PFSK-1 (cell line): ENCODE measurements around the gene ZNF418.

Experiments
- FOXP2 ChIP-seq: optimal IDR thresholded peaks from 2 replicates; pipeline ENCODE3; 2011; ENCODE audit warnings: borderline replicate concordance, control low read depth, inconsistent platforms; ENCODE audit not compliant: insufficient read depth; ENCODE audit errors: extremely low read length, extremely low read depth
- POLR2AphosphoS5 ChIP-seq: IDR thresholded peaks from 2 replicates; pipeline ENCODE4 v1.6.1; 2012; ENCODE audit warnings: low read depth, mild to moderate bottlenecking, control low read depth, low read length, moderate library complexity
- SIN3A ChIP-seq: IDR thresholded peaks from 2 replicates; pipeline ENCODE4 v1.6.1; 2012; ENCODE audit warnings: mild to moderate bottlenecking, low read length, moderate library complexity, borderline replicate concordance; ENCODE audit not compliant: insufficient read depth
- TAF1 ChIP-seq: IDR thresholded peaks from 2 replicates; pipeline ENCODE4 v1.6.1; 2012; ENCODE audit warnings: low read length, control low read depth, borderline replicate concordance; ENCODE audit not compliant: insufficient read depth
- TF ChIP-seq, protein P1 (sequence below), 2 experiments: IDR thresholded peaks; 2 replicates each; pipeline versions ENCODE4 v1.6.1 to v1.8.0; 2011 to 2012; ENCODE audit warnings: low read depth in 2 of 2, low read length in 2 of 2, control low read depth in 1 of 2, inconsistent platforms in 1 of 2, mild to moderate bottlenecking in 1 of 2, moderate library complexity in 1 of 2; ENCODE audit not compliant: insufficient read depth in 1 of 2

The ZNF418 gene

DNA sequence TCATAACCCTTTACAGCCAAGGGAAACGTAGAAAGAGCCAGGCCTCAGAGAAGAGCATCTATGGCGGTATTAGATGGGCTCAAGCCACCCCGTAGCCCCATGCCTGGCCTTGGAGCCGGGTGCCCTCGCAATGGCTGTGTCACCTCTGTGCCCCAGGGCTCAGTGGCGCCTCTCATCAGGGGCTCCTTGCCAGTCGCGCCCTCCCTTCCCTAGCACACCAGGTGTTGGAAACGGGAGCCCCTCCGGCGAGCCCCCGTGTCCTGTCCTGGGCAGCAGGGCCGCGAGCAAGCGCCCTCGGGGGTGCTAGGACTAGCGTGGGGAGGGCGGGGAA lies 11.9 kb upstream of the ZNF418 start:
- TF ChIP-seq, protein P1, sequence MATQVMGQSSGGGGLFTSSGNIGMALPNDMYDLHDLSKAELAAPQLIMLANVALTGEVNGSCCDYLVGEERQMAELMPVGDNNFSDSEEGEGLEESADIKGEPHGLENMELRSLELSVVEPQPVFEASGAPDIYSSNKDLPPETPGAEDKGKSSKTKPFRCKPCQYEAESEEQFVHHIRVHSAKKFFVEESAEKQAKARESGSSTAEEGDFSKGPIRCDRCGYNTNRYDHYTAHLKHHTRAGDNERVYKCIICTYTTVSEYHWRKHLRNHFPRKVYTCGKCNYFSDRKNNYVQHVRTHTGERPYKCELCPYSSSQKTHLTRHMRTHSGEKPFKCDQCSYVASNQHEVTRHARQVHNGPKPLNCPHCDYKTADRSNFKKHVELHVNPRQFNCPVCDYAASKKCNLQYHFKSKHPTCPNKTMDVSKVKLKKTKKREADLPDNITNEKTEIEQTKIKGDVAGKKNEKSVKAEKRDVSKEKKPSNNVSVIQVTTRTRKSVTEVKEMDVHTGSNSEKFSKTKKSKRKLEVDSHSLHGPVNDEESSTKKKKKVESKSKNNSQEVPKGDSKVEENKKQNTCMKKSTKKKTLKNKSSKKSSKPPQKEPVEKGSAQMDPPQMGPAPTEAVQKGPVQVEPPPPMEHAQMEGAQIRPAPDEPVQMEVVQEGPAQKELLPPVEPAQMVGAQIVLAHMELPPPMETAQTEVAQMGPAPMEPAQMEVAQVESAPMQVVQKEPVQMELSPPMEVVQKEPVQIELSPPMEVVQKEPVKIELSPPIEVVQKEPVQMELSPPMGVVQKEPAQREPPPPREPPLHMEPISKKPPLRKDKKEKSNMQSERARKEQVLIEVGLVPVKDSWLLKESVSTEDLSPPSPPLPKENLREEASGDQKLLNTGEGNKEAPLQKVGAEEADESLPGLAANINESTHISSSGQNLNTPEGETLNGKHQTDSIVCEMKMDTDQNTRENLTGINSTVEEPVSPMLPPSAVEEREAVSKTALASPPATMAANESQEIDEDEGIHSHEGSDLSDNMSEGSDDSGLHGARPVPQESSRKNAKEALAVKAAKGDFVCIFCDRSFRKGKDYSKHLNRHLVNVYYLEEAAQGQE (IDR thresholded peaks at IDR 0.05; ENCODE audit: insufficient read depth in 1 of 2, low read depth in 2 of 2, low read length in 2 of 2) = no peak
- no peak for TF ChIP-seq TAF1
- TF ChIP-seq POLR2AphosphoS5 = no peak
- TF ChIP-seq SIN3A = no peak
- TF ChIP-seq FOXP2 = no peak

- no peak for TF ChIP-seq TAF1
- no peak for TF ChIP-seq POLR2AphosphoS5
- TF ChIP-seq, protein P1 (IDR thresholded peaks at IDR 0.05; ENCODE audit: insufficient read depth in 1 of 2, low read depth in 2 of 2, low read length in 2 of 2) = no peak
- TF ChIP-seq SIN3A = no peak
- TF ChIP-seq FOXP2 = no peak
These were observed 11.1 kb upstream of the ZNF418 start for GRCh38 chr19:57946316-57946715.

DNA sequence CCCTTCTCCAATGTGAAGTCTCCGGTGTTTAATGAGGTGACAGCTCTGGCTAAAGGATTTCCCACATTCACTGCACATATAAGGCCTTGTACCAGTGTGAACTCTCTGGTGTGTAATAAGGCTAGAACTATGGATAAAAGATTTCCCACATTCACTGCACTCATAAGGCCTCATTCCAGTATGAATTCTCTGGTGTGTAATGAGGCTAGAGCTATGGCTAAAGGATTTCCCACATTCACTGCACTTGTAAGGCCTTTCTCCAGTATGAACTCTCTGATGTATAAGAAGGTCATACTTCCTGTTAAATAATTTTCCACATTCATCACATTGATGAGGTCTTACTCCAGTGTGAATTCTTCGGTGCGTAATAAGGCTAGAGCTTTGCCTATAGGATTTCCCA lies 6.4 kb upstream of the ZNF418 start:
- TF ChIP-seq FOXP2 (no peak), POLR2AphosphoS5 (no peak), TAF1 (no peak), SIN3A (no peak)
- TF ChIP-seq, protein P1 (IDR thresholded peaks at IDR 0.05; ENCODE audit: insufficient read depth in 1 of 2, low read depth in 2 of 2, low read length in 2 of 2) = no peak

- no peak for TF ChIP-seq POLR2AphosphoS5
- no peak for TF ChIP-seq SIN3A
- no peak for TF ChIP-seq FOXP2
- TF ChIP-seq, protein P1 (IDR thresholded peaks at IDR 0.05; ENCODE audit: insufficient read depth in 1 of 2, low read depth in 2 of 2, low read length in 2 of 2) = no peak
- TF ChIP-seq TAF1 = no peak
These were observed 529 bp upstream of the ZNF418 start for GRCh38 chr19:57935731-57936130.

DNA sequence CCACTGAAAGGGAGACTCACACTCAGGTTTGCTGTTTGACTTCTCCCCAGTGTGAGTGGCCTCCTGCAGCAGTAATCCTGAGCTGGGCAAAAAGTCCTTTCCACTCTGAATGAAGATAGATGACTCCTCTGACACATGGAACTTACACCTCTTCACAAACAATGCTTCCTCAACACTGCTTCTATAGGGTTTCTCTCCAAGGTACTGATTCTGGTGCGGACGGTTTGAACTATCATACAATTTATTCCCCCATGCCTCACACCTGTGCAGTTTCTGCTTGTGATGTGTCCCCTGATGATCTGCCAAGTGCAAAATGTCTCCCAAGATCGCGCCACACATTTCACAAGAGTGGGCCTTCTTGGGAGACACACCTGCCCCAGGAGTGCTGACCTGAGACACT lies 7.6 kb downstream of the ZNF418 start:
- TF ChIP-seq, protein P1 (IDR thresholded peaks at IDR 0.05; ENCODE audit: insufficient read depth in 1 of 2, low read depth in 2 of 2, low read length in 2 of 2) = 0 out of 4 replicates have a peak, but pooled peaks of 1 of the 2 experiments have one; percentile 39
- TF ChIP-seq POLR2AphosphoS5 = no peak
